Lower leg skin (tissue), 3 donors: ENCODE measurements around the gene SERTAD2.

Experiments
- CTCF ChIP-seq, 3 donors: fragments of 450-650 bp; IDR thresholded peaks; one replicate each; pipeline ENCODE4 v1.5.1; 2016; ENCODE audit warnings: antibody characterized with exemption in 3 of 3, mild to moderate bottlenecking in 3 of 3, moderate library complexity in 2 of 3
- POLR2A ChIP-seq, 2 donors: fragments of 450-650 bp; IDR thresholded peaks; one replicate each; pipeline ENCODE4 v1.6.1; 2016 to 2017; ENCODE audit warnings: antibody characterized with exemption in 2 of 2, mild to moderate bottlenecking in 1 of 2, moderate library complexity in 1 of 2

GRCh38 chr2:64666810-64667438 is 13.2 kb upstream of the SERTAD2 start:
- TF ChIP-seq CTCF (IDR thresholded peaks at IDR 0.05) (no peak), POLR2A (IDR thresholded peaks at IDR 0.05) (no peak)
